Nephron (organoid): ENCODE results near the gene CCP110.

ENCODE experiments used
- H3K27ac Mint-ChIP-seq, 3 experiments: 2 replicates each; pipeline ENCODE4 v1.8.0; 2020; ENCODE audit warnings: mixed read lengths in 3 of 3, mild to moderate bottlenecking in 2 of 3, moderate library complexity in 1 of 3
- H3K27me3 Mint-ChIP-seq: 2 replicates; pipeline ENCODE4 v1.8.0; 2021; ENCODE audit warnings: low read depth, mild to moderate bottlenecking, moderate library complexity, mixed read lengths
- H3K36me3 Mint-ChIP-seq: 2 replicates; pipeline ENCODE4 v1.8.0; 2020; ENCODE audit warnings: low read depth, mixed read lengths
- H3K4me1 Mint-ChIP-seq: 2 replicates; pipeline ENCODE4 v1.8.0; 2020; ENCODE audit warnings: mixed read lengths
- H3K4me3 Mint-ChIP-seq, 3 experiments: 2 replicates each; pipeline ENCODE4 v1.8.0; 2020; ENCODE audit warnings: mild to moderate bottlenecking in 3 of 3, mixed read lengths in 3 of 3, moderate library complexity in 2 of 3
- H3K9me3 Mint-ChIP-seq: 2 replicates; pipeline ENCODE4 v1.8.0; 2020; ENCODE audit warnings: mixed read lengths
- TF ChIP-seq, protein P1 (sequence below), 3 experiments: fragments of 200-600 bp; sonication (generic); IDR thresholded peaks; one replicate each; pipeline ENCODE4 v1.5.0; 2021; ENCODE audit warnings: antibody characterized with exemption in 3 of 3; ENCODE audit not compliant: unreplicated experiment in 3 of 3

The CCP110 gene

DNA sequence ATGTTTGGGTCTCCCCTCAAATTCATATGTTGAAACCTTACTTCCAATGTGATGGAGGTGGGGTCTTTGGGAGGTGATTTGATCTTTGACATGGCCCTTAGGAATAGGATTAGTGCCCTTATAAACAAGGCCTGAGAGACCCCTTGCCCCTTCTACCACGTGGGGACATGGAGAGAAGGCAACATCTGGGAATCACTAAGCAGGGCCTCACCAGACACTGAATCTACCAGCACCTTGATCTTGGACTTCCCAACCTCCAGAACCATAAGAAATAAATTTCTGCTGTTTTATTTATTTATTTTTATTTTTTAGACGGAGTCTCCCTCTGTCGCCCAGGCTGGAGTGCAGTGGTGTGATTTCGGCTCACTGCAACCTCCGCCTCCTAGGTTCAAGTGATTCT is 42.0 kb upstream of the CCP110 start:
- Mint-ChIP-seq H3K4me3 (no peak overlapping the region), H3K27ac (no peak overlapping the region), H3K27me3 (no peaks in the 10 kb centered on the region), H3K36me3 (no peaks in the 10 kb centered on the region), H3K9me3 (no peaks in the 10 kb centered on the region), H3K4me1 (no peaks in the 10 kb centered on the region)
- TF ChIP-seq, protein P1, sequence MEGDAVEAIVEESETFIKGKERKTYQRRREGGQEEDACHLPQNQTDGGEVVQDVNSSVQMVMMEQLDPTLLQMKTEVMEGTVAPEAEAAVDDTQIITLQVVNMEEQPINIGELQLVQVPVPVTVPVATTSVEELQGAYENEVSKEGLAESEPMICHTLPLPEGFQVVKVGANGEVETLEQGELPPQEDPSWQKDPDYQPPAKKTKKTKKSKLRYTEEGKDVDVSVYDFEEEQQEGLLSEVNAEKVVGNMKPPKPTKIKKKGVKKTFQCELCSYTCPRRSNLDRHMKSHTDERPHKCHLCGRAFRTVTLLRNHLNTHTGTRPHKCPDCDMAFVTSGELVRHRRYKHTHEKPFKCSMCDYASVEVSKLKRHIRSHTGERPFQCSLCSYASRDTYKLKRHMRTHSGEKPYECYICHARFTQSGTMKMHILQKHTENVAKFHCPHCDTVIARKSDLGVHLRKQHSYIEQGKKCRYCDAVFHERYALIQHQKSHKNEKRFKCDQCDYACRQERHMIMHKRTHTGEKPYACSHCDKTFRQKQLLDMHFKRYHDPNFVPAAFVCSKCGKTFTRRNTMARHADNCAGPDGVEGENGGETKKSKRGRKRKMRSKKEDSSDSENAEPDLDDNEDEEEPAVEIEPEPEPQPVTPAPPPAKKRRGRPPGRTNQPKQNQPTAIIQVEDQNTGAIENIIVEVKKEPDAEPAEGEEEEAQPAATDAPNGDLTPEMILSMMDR (IDR thresholded peaks at IDR 0.05; ENCODE audit: unreplicated experiment in 3 of 3), result no peak

DNA sequence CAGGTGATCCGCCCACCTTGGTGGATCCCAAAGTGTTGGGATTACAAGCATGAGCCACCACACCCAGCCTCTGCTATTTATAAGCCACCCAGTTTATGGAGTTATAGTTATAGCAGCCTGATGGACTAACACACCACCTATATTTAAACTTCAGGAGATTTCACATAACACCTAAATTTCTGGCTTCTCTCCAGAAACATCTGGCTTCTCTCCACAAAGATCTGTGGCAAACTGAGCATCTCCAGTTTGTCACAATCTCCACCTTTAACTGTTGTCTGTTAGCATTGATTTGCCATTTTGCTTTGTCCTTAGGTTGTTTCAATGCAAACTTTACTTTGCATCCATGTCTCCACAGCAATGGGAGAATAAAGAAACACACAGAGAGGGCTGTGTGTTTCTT is 41.5 kb upstream of the CCP110 start:
- TF ChIP-seq, protein P1 (IDR thresholded peaks at IDR 0.05; ENCODE audit: unreplicated experiment in 3 of 3), result no peak
- H3K27ac Mint-ChIP-seq, result no peak overlapping the region
- no peak overlapping the region for H3K4me3 Mint-ChIP-seq
- no peaks in the 10 kb centered on the region for H3K27me3 Mint-ChIP-seq
- no peaks in the 10 kb centered on the region for H3K9me3 Mint-ChIP-seq
- H3K4me1 Mint-ChIP-seq, result no peaks in the 10 kb centered on the region
- H3K36me3 Mint-ChIP-seq, result no peaks in the 10 kb centered on the region

DNA sequence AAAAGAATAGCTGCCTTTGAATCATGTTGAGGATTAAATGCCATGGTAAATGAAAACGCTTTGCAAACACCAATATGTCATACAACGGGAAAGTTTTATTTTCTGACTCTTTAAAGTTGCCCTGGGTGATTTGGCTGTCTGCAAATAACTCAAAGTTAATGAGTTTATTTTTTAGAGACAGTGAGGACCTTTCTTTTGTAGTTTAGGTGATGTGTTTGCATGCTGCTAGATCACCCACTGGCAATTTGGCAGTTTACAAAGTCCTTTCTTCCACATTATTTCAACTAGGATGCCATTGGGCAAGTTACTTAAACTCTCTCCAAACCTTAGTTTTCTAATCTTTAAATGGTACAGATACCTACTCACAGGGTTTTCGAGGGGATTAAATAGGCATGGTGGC is 39.6 kb upstream of the CCP110 start:
- H3K27ac Mint-ChIP-seq, result no peak overlapping the region
- no peaks in the 10 kb centered on the region for H3K4me1 Mint-ChIP-seq
- no peaks in the 10 kb centered on the region for H3K9me3 Mint-ChIP-seq
- H3K36me3 Mint-ChIP-seq, result no peaks in the 10 kb centered on the region
- no peaks in the 10 kb centered on the region for H3K27me3 Mint-ChIP-seq
- no peak overlapping the region for H3K4me3 Mint-ChIP-seq
- TF ChIP-seq, protein P1 (IDR thresholded peaks at IDR 0.05; ENCODE audit: unreplicated experiment in 3 of 3), result no peak

DNA sequence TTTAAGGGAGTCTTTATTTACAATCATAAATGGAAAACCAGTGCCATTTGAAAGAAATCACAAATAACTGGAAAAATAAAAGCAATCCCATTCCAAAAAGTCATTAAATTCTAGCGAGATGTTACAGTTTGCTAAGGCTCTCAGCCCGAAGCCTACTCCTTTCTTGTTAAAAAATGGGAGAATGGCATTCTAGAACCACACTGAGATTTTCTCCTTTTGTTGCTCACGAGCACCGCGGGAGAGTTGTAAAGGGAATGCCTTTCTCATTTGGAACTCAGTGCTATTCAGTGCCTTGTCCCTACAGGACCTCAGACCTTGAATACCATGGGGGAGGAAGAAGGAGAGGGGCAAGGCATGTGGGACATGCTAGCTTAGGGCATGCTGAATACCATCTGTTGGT is 38.1 kb upstream of the CCP110 start:
- Mint-ChIP-seq H3K27me3 (no peaks in the 10 kb centered on the region), H3K9me3 (no peaks in the 10 kb centered on the region), H3K27ac (no peak overlapping the region), H3K36me3 (no peaks in the 10 kb centered on the region), H3K4me3 (no peak overlapping the region), H3K4me1 (no peaks in the 10 kb centered on the region)
- TF ChIP-seq, protein P1 (IDR thresholded peaks at IDR 0.05; ENCODE audit: unreplicated experiment in 3 of 3), result no peak

DNA sequence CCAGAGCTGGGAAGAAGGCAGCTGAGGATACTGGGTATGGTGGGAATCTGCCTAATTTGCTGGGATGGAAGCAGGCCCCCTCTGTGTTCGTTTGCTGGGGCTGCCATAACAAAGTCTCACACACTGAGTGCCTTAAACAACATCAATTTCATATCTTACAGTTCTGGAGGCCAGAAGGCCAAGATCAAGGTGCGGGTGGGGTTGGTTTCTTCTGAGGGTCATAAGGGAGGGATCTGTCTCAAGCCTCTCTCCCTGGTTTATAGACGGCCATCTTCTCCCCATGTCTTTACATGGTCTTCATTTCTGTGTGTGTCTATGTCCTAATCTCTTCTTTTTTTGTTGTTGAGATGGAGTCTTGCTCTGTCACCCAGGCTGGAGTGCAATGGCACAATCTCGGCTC is 37.7 kb upstream of the CCP110 start:
- H3K27ac Mint-ChIP-seq, result no peak overlapping the region
- no peaks in the 10 kb centered on the region for H3K36me3 Mint-ChIP-seq
- H3K9me3 Mint-ChIP-seq, result no peaks in the 10 kb centered on the region
- no peaks in the 10 kb centered on the region for H3K4me1 Mint-ChIP-seq
- no peak overlapping the region for H3K4me3 Mint-ChIP-seq
- no peaks in the 10 kb centered on the region for H3K27me3 Mint-ChIP-seq
- TF ChIP-seq, protein P1 (IDR thresholded peaks at IDR 0.05; ENCODE audit: unreplicated experiment in 3 of 3), result no peak

DNA sequence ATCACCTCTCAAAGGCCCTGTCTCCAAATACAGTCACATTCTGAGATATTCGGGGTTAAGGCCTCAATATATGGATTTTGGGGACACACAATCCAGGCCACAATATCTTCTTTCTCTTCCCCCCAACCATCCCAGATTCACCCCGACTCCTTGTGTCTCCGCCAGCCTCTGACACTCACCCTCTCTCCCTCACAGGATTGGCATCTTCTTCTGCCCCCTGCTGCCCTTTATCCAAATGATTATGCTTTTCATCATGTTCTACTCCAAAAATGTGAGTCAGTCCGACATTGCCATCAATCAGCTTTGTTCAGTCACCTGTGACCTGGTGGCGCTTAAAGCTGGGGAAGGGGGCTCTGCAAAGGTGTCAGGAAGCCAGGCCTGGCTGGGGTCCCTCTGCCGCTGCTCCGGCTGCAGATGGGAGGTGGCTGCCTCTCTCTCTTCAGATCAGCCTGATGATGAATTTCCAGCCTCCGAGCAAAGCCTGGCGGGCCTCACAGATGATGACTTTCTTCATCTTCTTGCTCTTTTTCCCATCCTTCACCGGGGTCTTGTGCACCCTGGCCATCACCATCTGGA is 36.9 kb upstream of the CCP110 start:
- Mint-ChIP-seq H3K4me3 (no peak overlapping the region), H3K36me3 (no peaks in the 10 kb centered on the region), H3K27me3 (no peaks in the 10 kb centered on the region), H3K9me3 (no peaks in the 10 kb centered on the region), H3K27ac (no peak overlapping the region), H3K4me1 (no peaks in the 10 kb centered on the region)
- TF ChIP-seq, protein P1 (IDR thresholded peaks at IDR 0.05; ENCODE audit: unreplicated experiment in 3 of 3), result no peak
